Activated CD4-positive, alpha-beta T cell treated with anti-CD3 and anti-CD28 coated beads for 4 hours (primary cell): ENCODE data around the gene PDXDC1.
"Not testable (repeated sequence)": the region's sequence is repeated elsewhere in the genome, so short reads cannot be mapped to it uniquely, and the experiment has no call there.

Source experiments
- DNase-seq, 2 donors: peaks; one replicate each; pipeline ENCODE4 v3.0.0-alpha.2; 2020

PDXDC1 gene, protein sequence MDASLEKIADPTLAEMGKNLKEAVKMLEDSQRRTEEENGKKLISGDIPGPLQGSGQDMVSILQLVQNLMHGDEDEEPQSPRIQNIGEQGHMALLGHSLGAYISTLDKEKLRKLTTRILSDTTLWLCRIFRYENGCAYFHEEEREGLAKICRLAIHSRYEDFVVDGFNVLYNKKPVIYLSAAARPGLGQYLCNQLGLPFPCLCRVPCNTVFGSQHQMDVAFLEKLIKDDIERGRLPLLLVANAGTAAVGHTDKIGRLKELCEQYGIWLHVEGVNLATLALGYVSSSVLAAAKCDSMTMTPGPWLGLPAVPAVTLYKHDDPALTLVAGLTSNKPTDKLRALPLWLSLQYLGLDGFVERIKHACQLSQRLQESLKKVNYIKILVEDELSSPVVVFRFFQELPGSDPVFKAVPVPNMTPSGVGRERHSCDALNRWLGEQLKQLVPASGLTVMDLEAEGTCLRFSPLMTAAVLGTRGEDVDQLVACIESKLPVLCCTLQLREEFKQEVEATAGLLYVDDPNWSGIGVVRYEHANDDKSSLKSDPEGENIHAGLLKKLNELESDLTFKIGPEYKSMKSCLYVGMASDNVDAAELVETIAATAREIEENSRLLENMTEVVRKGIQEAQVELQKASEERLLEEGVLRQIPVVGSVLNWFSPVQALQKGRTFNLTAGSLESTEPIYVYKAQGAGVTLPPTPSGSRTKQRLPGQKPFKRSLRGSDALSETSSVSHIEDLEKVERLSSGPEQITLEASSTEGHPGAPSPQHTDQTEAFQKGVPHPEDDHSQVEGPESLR

DNA sequence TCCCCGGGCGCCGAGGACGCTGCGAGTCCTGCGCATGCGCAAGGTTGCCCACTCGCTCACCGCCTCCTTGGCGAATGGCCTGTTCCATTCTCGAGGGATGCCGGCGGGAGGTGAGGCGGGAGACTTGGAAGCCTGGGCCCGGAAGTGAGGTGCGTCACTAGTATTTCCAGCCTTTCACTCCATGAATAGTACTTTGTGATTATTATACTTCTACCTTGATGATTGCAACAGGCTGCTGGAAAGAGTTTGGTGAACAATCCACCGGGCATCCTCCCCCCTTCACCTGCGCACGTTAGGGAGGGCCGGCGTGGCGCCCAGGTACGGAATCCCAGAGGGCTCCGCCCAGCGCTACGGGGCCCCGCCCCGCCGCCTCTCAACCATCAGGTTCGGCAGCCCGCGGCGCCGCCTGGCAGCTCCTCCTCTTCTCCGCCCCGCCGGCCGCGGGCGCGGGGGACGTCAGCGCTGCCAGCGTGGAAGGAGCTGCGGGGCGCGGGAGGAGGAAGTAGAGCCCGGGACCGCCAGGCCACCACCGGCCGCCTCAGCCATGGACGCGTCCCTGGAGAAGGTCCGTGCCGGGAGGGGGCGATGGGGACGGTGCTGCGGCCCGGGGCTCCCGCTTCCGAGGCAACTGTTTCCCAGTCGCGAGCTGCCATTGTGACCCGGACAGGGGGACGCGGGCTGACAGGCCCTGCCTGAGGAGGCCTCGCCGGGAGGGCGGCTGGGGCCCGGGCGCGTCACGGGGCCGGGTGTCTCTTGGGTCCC, at the start of gene PDXDC1:
Gene PDXDC1 (plus strand): TSS at position 371 of the 762 bp plus-strand sequence. CDS start 174 bp downstream, at position 545.
- DNase-seq, result peak; percentile 98 to 99

DNA sequence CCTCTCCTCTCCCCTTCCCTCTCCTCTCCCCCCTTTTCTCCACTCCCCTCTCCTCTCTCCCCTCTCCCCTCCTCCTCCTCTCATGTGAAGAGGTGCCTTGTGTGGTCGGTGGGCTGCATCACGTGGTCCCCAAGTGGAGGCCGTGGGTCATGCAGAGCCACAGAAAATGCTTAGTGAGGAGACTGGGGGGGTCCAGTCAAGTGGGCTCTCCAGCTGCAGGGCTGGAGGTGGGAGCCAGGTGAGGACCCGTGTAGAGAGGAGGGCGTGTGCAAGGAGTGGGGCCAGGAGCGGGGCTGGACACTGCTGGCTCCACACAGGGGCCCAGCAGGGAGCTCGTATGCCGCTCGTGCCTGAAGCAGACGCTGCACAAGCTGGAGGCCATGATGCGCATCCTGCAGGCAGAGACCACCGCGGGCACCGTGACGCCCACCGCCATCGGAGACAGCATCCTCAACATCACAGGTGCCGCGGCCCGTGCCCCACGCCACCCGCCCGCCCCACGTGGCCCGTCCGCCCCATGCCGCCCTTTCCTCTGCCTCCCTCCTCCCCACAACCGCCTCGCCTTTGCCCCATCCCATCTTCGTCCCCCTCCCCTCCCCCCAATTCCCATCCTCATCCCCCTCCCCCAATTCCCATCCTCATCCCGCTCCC, 46.6 kb upstream of the PDXDC1 start:
- DNase-seq, result not testable (repeated sequence)

GRCh38 chr16:14929176-14929575, 45.6 kb upstream of the PDXDC1 start:
- DNase-seq, result not testable (repeated sequence)

- DNase-seq, result not testable (repeated sequence)
Measured at GRCh38 chr16:14930246-14930645, 44.6 kb upstream of the PDXDC1 start.

DNA sequence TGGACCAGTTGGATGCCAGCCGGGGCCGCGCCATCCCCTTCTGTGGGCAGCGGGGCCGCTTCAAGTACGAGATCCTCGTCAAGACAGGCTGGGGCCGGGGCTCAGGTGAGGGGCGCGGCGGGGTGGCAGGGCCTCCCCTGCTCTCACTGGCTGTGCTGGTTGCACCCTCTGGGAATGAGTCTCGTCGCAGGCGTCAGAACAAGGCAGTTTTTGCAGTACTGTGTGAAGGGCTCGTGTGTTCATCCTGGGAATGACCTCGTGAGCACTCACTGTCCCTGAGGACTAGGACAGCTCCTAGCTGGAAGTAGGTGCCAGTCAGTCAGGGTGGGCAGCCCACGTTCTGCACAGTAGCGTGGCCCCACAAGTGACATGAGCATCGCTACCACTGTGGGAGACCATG, 43.9 kb upstream of the PDXDC1 start:
- DNase-seq, result not testable (repeated sequence)

DNA sequence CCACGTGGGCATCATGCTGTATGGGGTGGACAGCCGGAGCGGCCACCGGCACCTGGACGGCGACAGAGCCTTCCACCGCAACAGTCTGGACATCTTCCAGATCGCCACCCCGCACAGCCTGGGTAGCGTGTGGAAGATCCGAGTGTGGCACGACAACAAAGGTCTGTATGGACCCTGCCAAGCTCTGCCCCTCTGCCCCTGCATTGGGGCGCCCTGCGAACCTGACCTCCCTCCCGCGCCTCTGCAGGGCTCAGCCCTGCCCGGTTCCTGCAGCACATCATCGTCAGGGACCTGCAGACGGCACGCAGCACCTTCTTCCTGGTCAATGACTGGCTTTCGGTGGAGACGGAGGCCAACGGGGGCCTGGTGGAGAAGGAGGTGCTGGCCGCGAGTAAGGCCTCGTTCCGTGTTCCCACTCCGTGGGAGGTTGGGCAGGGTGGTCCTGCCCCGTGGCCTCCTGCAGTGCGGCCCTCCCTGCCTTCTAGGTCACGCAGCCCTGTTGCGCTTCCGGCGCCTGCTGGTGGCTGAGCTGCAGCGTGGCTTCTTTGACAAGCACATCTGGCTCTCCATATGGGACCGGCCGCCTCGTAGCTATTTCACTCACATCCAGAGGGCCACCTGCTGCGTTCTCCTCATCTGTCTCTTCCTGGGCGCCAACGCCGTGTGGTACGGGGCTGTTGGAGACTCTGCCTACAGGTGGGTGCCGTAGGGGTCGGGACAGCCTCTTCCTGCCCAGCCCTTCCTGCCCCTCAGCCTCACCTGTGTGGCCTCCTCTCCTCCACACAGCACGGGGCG, 42.0 kb upstream of the PDXDC1 start:
- DNase-seq, result not testable (repeated sequence)

DNA sequence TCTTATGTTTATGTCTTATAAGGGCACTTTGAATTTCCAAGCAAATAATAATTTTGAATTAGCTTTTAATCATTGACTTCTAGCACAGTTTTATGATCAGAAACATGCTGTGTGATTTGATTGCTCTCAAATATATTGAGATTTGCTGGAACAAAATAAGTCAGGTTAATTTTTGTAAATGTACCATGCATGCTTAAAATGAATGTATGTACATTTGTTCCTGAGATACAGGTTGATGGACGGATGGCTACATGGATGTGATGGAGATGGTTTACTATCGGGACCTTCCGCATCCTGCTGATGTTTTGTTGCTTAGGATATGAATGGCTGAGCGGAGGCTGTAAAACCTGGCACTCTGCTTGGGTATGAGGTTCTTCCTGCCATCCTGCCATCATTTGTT, 37.7 kb upstream of the PDXDC1 start, which contains the start of gene NPIPA1:
Gene NPIPA1 (plus strand): TSS at position 301 of the 400 bp plus-strand sequence. CDS start 0 bp downstream, at position 301.
- not testable (repeated sequence) for DNase-seq

DNA sequence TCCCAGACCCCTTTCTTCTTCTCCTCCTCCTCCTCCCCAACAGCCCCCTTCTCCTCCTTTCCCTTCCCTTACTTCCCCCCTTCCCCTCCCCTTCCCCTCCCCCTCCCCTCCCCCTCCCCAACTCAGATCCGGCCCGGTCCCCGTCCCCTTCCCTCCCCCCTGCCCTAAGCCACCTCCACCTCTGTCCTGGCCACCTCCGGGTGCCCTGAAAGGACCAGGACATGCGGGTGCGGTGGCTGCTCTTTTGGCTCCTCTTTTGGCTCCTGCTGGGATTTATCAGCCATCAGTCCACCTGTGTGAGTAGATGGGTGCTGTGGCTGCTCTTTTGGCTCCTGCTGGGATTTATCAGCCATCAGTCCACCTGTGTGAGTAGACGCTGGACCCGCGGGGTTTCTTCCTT, 36.8 kb upstream of the PDXDC1 start:
- not testable (repeated sequence) for DNase-seq

GRCh38 chr16:14942686-14943085, 32.1 kb upstream of the PDXDC1 start:
- not testable (repeated sequence) for DNase-seq

DNA sequence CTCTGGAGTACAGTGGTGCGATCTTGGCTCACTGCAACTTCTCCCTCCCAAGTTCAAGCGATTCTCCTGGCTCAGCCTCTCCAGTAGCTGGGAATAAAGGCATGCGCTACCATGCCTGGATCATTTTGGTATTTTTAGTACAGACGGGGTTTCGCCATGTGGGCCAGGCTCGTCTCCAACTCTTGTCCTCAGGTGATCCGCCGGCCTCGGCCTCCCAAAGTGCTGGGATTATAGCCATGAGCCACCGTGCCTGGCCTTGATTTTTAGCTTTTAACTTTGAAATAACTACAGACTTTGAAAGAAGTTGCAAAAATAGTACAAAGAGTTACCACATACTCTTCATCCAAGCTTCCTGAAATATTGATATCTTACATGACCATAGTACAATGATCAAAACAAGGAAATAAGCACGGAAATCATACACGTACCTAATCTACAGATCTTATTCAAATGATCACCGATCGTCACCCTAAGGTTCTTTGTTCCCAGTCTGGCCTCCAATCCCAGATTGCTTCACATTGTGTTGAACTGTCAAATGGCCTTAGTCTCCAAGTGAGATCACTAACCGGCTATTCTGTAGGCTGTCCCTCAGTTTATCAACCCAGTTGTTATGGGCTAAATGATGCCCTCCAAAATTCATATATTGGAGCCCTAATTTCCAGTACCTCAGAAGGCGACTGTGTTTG, 19.1 kb upstream of the PDXDC1 start:
- no peak for DNase-seq

DNA sequence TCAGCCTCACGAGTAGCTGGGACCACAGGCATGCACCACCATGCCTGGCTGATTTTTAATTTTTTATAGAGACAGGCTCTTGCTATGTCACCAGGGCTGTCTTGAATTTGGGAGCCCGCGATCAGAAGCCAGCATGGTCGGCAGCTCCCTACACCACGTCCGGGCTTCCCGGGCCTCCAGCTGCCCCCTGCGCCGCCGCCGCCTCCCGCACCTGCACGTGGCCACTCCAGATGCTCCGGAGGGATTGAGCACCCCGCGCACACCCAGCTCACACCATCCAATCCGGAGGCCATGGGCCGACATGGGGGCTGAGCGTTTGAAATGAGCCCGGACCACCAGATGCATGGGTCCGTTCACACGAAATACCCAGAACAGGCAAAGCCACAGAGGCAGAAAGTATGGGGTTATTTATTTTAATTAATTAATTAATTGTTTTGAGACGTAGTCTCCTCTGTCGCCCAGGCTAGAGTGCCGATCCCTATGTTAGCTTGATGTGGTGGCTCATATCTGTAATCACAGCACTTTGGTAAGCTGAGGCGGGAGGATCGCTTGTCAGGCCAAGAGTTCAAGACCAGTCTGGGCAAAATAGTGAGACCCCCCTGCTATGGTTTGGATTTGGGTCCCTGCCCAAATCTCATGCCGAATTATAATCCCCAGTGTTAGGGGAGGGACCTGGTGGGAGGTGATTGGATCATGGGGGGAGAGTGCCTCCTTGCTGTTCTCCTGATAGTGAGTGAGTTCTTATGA, 17.1 kb upstream of the PDXDC1 start:
- DNase-seq, result no peak

- no peak for DNase-seq
Measured at GRCh38 chr16:14958323-14958600, 16.6 kb upstream of the PDXDC1 start.

- DNase-seq, result no peak
Measured at GRCh38 chr16:14958970-14959369, 15.9 kb upstream of the PDXDC1 start.

- no peak for DNase-seq
Measured at GRCh38 chr16:14961405-14962186, 13.2 kb upstream of the PDXDC1 start.

DNA sequence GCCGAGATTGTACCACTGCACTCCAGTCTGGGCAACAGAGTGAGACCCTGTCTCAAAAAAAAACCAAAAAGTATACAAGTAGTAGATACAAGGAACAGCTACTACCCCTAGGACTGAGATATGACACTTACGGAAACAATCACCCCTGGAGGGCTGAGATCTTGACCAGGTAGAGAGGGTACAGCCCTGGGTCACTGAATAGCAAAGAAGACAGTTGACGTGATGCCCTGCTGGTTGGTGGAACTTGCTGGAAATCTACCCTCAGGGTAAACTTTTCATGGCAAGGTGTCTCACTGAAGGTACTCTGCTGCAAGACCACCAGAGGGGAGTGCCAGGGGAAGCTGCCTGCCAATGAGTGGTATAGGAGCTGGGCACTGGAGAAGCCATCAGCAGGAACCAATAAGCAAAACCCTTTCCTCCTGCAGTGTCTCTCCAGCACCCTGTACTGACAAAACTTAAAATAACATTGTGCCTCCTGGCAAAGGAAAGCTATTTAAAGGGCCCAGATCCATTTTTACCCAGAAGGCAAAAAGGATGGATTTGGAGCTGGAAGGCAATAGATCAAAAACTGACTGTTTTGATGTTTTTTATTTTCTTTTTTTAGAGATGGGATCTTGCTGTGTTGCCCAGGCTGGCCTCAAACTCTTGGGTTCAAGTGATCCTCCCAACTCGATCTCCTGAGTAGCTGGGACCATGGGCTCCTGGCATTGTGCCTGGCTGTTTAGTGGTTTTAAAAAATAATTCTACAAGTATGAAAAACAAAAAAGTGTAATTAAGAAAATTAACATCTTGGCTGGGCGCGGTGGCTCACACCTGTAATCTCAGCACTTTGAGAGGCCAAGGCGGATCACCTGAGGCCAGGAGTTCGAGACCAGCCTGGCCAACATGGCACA, 11.3 kb upstream of the PDXDC1 start:
- DNase-seq, result no peak

DNA sequence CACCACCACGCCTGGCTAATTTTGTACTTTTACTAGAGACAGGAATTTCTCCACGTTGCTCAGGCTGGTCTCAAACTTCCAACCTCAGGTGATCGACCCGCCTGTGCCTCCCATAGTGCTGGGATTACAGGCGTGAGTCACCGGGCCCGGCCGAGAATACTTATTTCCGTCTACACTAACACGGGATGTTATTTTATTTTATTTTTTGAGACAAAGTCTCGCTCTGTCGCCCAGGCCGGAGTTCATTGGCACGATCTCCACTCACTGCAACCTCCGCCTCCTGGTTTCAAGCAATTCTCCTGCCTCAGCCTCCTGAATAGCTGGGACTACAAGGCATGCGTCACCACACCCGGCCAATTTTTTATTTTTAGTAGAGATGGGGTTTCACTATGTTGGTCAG, 9.5 kb upstream of the PDXDC1 start:
- DNase-seq, result no peak

DNA sequence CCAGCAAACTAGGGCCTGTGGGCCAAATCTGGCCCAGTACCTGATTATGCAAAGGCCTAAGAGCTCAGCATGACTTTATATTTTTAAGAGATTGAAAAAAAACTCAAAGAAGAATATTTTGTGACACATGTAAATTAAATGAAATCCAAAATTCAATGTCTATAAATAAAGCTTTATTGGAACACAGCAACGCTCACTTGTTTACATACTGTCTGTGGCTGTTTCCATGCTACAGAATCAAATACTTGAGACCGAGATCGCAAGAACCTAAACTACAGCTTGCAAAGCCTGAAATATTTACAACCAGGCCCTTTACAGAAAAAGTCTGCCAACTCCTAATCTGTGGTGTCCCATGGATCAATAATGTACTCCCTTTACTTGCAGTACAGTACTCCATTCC, 5.0 kb upstream of the PDXDC1 start:
- not testable (repeated sequence) for DNase-seq

DNA sequence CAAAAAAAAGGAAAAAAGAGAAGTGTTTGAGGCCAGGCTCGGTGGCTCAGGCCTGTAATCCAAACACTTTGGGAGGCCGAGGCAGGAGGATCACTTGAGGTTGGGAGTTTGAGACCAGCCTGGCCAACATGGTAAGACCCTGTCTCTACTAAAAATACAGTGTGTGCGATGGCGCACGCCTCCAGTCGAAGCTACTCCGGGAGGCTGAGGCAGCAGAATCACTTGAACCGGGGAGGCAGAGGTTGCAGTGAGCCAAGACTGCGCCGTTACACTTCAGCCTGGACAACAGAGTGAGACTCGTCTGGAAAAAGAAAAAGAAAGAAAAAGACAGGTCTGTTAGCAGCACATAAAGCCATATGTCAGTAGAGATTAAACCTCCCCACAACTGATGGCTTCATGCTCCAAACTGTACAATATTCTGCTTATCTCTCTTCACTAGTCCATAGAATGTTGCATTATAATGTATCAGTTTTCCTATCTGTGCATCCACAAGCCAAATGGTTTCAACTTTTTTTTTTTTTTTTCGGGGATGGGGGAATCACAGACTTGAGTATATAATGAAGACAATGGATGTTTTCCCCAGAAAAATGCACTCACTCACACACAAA, 3.1 kb upstream of the PDXDC1 start:
- not testable (repeated sequence) for DNase-seq
